ENCODE measurements around the gene LGMN. TPM values are rescaled to one million over a fixed set of nuclear protein-coding genes. Genes with fewer than 3 reads are reported as not detected.

Gene LGMN
- polyA plus RNA-seq, 1 donor: 99.0 TPM

DNA sequence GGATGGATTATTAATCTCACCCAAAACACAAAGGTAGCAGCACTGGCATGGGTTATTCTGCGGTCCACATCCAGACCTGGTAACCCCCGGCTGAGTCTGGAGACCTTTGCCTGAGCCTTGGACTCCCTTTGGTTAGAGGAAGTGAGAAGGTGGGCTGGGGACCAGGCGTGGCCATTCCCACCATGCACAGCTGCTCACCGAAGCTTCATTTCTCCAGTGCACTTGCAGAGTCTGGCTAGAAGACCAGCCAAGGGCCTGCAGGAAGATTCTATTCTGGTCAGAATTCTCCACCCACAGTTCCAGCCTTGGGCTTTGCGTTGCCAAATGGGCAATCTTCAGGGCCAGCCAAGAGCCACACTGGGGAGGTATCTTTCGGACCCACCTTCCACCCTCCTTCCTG is 73.0 kb downstream of the LGMN start:
- no peak for DNase-seq

DNA sequence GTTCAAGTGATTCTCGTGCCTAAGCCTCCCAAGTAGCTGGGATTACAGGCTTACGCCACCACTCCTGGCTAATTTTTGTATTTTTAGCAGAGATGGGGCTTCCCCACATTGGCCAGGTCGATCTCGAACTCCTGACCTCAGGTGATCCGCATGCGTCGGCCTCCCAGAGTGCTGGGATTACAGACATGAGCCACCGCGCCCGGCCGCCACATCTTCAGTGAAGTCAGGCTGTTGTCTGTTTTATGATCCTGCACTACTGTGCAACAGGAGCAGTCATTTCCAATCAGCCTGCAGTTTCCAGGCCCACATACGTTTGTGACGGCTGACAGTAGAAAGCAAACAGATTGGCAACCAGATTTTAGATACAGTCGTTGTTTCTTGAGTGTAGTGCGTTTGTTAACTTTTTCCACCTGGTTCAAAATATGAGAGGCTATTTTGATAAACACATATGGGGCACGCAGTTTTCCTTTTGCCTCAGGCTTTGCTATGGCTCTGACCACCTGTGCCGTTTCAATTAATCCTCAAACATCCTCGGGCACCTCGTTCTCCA is 74.8 kb downstream of the LGMN start:
- no peak for DNase-seq

DNA sequence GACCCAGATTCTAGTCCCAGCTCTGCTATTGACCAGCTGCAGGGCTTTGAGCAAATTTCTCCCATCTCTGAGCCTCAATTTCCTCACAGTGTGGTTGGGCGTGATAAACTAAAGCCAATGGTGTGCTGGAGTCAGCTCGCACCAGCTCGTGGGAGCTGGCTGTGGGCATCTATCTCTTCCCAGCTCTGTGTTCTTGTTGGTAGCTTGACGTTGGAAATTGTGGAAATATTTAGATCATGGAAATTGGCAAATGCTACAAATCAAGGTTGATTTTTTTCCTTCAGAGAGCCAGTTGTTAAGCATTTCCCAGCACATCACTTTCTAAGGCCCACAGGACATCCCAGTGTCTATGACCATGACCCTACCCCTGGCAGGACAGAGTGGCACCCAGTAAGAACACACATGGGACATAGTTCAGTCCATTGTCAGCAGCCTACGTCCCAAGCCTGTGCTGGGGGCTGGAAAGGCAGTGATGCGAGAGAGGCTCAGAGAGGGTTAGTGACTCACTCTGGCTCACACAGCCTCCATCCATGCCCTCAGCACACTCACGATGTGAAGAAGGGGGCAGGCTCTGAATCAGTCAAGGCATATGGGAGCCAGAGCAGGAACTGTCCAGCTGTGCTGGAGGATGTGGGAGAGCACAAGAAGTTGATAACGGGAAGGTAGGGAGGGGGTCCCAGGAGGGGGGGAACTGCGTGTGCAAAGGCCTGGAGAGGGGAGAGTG is 77.6 kb downstream of the LGMN start:
- DNase-seq: no peak

DNA sequence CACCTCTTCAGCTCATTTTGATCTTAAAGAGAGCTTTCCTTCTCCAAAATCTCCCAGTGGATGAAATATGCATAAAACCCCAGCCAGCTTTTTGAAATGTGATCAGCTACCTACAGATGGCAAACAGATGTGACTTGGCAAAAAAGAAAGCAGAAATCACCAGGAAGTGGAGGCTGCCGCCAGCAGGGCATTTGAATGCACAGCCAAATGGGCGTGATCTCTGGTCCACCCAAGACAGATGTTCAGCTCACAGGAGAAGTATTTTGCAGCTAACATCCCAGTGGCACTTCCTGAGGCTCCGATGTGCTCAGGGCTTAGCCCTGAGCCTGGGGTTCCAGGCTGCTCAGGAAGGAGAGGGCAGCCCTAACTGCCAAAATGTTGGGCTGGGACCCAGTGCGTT is 78.3 kb downstream of the LGMN start:
- no peak for DNase-seq

DNA sequence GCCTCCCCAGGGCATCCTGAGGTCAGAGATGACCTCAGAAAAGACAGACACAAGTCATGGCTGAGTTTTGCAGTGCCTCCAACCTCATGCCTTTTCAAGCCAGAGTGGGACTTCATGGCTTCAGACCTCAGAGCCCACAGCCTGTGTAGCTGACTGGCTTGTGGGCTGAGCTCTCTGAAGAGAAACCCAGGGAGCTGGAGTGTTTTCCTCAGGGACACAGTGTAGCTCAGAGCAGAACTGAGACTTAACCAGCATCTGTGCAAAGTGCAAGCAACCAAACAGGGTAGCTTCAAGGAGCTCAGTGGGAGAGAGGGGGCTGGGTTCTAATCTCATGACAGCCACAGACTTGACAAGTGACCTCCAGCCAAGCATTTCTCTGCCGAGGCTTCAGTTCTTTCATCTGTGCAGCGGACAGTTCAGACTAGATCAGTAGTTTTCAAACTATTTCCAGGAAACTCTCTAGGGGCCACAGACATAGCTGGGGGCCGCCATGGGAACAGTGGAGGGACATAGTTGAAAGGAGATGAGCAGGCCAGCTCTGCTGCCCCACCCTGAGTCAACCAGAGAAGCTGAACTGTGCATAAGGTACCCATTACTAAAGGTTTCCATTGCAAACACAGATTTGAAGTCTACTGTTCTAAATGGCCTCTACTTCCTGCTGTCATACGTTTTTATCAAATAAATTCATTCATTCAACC is 80.0 kb downstream of the LGMN start:
- DNase-seq: no peak

DNA sequence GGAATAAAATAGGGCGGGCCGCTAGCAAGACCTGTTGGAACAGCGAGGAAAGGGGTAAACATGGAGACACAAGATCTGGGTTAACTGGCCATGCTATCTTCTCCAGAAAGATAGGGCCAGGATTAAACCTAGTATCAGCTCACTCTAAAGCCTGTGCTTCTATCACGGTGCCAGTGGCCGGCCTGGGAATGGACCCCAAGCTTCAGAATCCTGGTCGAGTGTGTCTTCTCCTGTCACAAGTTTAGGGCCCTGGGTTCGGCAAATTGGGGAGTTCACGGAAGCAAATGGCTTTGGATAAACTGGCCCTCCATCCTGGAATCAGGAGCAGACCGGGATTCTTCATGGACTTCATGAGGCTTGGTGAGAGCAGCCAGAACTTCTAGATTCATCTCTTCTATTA is 82.2 kb downstream of the LGMN start:
- no peak for DNase-seq

DNA sequence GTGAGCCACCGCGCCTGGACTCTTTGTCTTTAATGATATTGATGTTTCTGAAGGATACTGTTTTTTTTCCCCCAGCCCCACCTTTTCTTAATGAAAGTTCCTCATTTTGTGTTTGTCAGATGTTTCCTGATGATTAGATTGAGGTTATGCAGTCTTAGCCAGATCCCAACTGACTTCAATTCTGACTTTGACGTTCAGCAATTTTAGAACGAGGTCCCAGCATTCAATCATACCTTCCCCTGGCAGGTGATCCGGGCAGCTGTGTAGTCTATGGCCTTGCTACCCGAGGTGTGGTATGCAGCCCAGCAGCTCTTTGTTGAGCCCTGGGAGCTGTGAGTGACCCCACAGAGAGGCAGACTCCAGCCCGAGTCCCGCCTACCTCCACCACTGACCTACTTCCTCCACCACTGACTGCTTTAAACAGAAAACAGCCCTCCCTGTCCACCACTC is 82.7 kb downstream of the LGMN start:
- DNase-seq: no peak

DNA sequence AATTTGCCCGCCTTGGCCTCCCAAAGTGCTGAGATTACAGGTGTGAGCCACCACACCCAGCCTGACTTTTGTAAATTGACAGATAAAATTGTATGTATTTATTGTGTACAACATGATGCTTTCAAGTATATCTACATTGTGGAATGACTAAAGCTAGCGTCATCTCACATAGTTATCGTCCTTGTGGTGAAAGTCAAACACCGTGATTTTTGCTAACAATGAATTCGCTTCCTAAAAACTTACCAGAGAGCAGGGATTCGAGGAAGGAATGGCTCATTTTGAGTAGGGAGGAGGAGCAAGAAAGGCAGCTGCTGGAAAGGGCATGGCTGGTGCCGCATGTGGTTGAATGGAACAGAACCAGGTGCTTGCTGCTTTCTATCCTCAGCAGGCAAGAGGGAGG is 85.4 kb downstream of the LGMN start:
- DNase-seq: no peak

DNA sequence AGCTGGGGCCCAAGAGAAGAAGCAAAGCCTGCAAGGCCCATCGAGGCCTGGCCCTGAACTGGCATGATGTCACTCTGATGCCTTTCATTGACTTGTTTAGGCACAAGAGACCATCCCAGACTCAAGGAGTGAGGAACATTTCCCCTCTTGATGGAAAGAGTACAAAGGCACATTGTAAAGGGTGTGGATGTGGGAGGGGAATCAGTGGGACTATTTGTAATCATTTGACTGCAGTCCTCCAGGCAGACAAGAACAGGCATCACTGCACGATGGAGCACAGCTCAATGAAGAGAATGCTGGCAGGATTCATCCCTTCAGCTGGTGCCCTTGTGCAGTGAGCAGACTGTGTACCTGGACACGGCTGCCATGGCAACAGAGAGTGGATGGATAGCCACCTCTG is 87.9 kb downstream of the LGMN start:
- DNase-seq: no peak

DNA sequence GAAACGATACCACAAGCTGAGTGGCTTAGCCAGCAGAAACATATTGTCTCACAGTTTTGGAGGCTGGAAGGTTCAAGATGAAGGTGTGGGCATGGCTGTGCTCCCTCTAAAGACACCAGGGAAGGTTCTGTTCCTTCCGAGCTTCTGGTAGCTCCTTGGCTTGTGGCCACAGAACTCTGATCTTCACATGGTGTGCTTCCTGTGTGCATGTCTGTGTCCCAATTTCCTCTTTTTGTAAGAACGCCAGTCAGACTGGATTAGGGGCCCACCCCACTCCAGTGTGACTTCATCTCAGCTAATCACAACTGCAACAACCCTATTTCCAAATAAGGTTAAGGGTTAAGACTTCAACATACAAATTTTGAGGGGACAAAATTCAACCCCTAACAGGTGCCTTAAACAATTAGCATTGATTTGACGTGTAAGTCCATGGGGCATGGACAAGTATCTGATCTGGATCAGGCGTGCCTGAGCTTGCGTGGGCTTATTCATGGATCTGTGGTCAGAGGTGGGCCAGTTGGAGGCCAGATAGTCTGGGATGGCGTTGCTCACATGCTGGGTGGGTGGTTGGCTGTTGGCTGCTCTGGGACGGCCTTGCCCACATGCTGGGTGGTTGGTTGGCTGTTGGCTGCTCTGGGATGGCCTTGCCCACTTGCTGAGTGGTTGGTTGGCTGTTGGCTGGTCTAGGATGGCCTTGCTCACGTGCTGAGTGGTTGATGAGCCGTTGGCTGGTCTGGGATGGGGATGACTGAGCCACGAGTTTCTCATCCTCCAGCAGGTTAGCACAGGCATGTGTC is 88.5 kb downstream of the LGMN start:
- DNase-seq: no peak

DNA sequence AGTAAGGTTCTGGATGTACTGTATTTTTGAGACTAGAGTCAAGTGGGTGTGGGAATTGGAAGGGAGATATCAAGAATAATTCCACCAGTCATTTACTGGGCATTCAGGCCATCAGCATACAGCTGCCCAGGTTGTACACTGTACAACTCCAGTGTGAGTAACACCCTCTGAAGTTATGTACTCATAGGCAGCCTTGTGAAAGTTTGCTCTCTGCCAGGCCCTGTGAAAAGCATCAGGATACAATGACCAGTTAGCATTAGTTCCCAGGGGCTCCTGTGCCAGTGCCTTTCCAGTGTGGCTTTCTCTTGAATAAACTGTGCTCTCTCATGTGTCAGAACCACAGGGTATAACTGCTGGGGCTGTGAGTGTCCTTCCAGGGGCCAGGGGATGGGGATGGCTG is 89.7 kb downstream of the LGMN start:
- no peak for DNase-seq

DNA sequence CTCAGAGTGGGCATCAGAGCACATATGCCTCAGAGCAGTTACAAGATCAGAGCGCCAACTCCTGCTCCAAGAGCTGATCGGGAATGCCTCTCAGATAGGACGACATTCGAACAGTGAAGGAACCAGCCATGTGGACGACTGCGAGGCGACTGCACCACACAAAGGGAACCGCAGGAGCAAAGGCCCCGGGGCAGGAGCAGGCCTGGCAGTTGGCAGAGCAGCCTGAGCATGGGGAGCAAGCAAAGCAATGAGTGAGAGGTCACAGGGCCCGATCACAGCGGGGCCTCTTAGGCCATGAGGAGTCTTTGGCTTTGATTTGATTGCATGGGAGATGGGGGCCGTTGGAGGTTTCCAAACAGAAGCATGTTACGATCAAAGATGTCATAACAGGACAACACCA is 90.3 kb downstream of the LGMN start:
- no peak for DNase-seq

DNA sequence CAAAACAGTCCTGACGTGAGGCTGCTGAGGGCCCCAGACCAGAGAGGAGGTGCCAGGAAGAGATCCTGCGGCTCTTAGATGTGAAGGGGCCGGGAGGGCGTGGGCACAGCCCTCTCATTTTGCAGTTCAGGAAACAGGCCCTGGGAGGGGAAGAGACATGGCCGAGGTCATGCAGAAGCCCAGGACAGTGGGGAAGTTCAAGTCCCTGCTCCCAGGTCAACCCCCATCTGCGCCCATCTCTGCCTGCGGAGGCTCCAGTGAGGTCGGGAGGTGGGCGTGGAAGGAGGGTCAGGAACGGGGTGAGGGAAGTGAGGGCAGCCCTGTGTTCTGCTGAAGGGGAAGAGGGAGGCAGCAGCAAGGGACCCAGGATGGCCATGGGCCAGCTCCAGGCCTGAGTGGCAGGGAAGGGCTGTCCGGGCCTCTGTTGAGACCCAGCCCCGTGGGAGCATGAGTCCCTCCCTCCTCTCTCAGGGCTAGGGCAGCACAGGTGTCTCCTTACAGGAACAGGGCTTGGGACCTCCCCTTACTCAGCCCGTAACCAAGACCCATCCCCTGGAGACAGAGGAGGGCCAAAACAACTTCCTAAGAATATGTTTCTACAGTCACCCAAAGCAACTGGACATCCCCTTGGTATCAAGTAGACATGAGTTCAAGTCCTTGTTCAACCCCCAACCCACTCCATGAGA is 90.8 kb downstream of the LGMN start:
- no peak for DNase-seq

DNA sequence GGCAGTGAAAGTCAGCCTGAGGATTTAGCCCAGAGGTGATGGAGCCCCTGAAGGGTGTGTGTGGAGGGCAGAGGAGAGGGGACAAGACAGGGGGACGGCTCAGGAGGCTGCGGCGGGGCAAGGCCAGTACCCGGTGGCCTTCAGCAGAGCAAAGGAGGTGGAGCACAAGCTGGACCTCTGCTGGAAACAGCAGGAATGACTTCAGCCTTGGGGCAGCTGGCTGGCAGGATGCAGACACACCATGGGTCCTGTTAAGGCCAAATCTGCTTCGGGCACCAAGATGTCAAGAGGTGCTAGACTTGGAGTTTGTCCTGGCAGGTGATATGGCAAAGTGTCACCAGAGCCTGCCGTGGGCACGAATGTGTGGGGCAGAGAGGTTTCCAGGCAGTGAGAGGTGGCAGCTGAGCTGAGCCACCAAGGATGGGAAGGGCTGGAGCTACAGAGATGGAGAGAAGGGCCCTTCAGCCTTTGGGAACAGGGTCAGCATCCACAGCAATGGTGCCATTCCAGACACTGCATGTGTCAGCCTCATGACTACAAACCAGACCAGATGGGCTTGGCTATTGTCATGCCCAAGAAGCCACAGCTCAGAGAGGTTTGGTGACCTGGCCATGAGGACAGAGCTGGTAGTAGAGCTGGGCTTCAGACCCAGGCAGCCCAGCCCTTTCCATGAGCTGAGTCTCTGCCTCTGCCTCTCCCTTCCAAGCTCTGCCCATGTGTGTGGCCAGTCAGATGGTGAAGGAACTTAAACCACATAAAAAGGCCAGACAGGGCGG is 91.9 kb downstream of the LGMN start:
- DNase-seq: no peak

DNA sequence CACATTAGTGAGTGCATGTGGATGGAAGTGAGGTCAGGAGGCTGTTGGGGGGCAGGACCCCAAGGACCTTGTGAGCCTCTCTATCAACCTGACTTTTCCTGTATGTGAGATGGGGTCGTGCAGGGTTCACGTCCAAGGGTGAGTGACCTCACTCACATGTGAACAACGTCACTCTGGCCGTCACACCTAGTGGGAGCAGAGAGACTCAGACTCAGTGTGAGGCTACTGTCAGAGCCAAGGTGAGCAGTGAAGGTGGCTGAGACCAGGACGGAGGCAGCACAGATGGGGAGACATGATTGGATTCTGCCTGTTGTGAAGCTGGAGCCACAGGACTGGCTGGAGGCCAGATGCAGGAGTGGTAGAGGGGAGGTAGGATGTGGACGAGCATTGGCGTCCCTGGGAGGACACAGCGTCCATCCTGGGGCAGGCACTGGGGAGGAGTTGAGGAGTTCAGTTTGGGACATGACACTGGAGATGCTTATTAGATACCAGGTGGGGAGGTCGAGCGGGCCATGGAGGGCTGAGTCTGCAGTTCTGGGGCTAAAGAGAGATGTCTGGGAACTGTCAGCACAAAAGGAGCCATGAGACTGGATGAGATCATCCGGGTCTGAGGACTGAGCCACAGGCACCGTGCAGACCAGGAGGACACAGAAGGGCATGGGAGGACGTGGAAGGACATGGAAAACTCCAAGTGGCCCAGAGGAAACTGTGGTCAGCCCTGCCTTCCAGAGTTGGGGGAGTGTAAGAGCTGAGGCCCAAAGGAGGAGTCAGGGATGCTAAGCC is 92.8 kb downstream of the LGMN start:
- DNase-seq: no peak

DNA sequence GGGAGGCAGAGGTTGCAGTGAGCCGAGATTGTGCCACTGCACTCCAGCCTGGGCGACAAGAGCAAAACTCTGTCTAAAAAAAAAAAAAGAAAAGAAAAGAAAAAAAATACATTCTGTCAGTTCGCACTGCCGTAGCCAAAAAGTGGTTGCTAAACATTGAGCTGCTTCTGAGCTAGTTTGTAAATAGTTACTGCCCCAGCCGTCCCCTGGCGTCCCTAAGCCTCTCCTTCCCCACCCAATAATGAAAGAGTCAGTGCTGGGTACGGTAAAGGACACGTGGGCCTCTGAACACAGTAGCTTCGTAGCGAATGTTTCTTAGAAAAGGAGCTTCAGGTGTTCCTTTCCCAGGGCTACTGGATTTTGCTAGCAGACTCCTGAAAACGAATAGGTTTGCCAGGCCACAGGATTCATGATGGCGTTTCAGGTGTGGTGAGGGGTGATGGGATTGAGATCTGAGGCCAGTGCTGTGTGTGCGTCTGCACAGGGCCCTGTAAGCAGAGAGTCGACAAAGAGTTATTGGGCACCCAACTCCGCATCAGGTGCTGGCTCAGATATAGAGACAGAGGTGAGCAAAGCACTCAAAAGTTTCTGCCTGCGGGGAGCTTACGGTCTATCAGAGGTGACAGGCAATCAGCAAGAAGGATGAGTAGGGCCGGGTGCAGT is 94.1 kb downstream of the LGMN start:
- DNase-seq: no peak

Measured in hindlimb muscle (tissue), 1 donor.